ENCODE results near the gene COL16A1. TPM values are rescaled to one million over a fixed set of nuclear protein-coding genes. Genes with fewer than 3 reads are reported as not detected.

The COL16A1 gene
- total and polyA plus RNA-seq, 2 of the 13 experiments (the other 11 are each of a cell fraction or from before 2014, with no cell fraction given), result 4.3 to 12.2 TPM

- FAIRE-seq, result peak; percentile 44
- Histone ChIP-seq H3K27ac (ENCODE audit: extremely low read length, insufficient read depth, low read length) (no peak overlapping the region), H3K4me1 (ENCODE audit: insufficient read depth, low read length) (peaks cover 60% of the 10 kb centered on the region), H3K4me3 (replicated peaks in 1 of 3; ENCODE audit: insufficient read depth in 1 of 3, low read depth in 2 of 3, low read length in 3 of 3) (no peak overlapping the region), H2AFZ (ENCODE audit: low read length) (no peak overlapping the region), H3K9me3 (ENCODE audit: low read length) (no peaks in the 10 kb centered on the region), H3K79me2 (ENCODE audit: insufficient read depth, low read length) (peaks cover 12% of the 10 kb centered on the region), H4K20me1 (ENCODE audit: insufficient read depth, low read length) (no peaks in the 10 kb centered on the region), H3K9ac (ENCODE audit: insufficient read depth, low read depth, low read length) (no peak overlapping the region), H3K4me2 (ENCODE audit: low read depth, low read length) (peak overlapping the region; percentile 20; the same call in 1 of the 2 replicates), H3K27me3 (ENCODE audit: control insufficient read depth in 1 of 2, insufficient read depth in 2 of 2, low read length in 2 of 2) (no peaks in the 10 kb centered on the region; a peak in 1 of 5 replicates), H3K36me3 (replicated peaks in 1 of 2; ENCODE audit: control insufficient read depth in 1 of 2, insufficient read depth in 2 of 2, low read length in 2 of 2) (no peaks in the 10 kb centered on the region)
- no TSS peak for BruUV-seq (replicated peaks)
- intact Hi-C loops (cut with micrococcal nuclease; ENCODE audit: unreplicated experiment) (no loop called here), in situ Hi-C loops (cut with HindIII; ENCODE audit: extremely low pct_ligation_motif_present, low pct_unique_long_range_greater_than_20kb) (no loop called here)
- ATAC-seq, result no peak
- TF ChIP-seq ZNF850 (CRISPR knock-in tag; conservative IDR thresholded peaks at IDR 0.05), result no peak
- TF ChIP-seq NR2C2 (CRISPR knock-in tag; IDR thresholded peaks at IDR 0.05; ENCODE audit: borderline replicate concordance), result 0 out of 2 replicates have a peak, but pooled peaks have one; percentile 16
- no peak for TF ChIP-seq ERF (CRISPR knock-in tag; IDR thresholded peaks at IDR 0.05)
- 0 out of 2 replicates have a peak, but pooled peaks have one; percentile 13 for TF ChIP-seq RAD51 (IDR thresholded peaks at IDR 0.05; ENCODE audit: borderline replicate concordance)
- no peak for TF ChIP-seq MYC (CRISPR knock-in tag; IDR thresholded peaks at IDR 0.05; ENCODE audit: borderline replicate concordance)
- ChIA-PET POLR2A (interaction anchor here (0.7 to 0.8 kb wide), 3 partner anchors 55 to 493 kb away, joined by 3 to 6 read pairs (median 4); partner anchors contain the start of gene COL16A1), CTCF (ENCODE audit: low intra/inter-chr PET ratio, low total read pairs) (no interaction called here)
- peak; percentile 43 for DNase-seq (ENCODE audit: low spot score)
- 17% methylated on average over 2 of the region's 2 CpGs for WGBS (ENCODE audit: low lambda C conversion rate)
Observed at GRCh38 chr1:31648190-31648589, 55.6 kb downstream of the COL16A1 start.

GRCh38 chr1:31647106-31647505, 56.7 kb downstream of the COL16A1 start:
- Histone ChIP-seq H3K36me3 (replicated peaks in 1 of 2; ENCODE audit: control insufficient read depth in 1 of 2, insufficient read depth in 2 of 2, low read length in 2 of 2) (no peaks in the 10 kb centered on the region), H2AFZ (ENCODE audit: low read length) (no peak overlapping the region), H3K4me2 (ENCODE audit: low read depth, low read length) (no peak overlapping the region), H3K79me2 (ENCODE audit: insufficient read depth, low read length) (peaks cover 21% of the 10 kb centered on the region), H4K20me1 (ENCODE audit: insufficient read depth, low read length) (no peaks in the 10 kb centered on the region), H3K9me3 (ENCODE audit: low read length) (no peaks in the 10 kb centered on the region), H3K27me3 (ENCODE audit: control insufficient read depth in 1 of 2, insufficient read depth in 2 of 2, low read length in 2 of 2) (no peaks in the 10 kb centered on the region; a peak in 1 of 5 replicates), H3K4me1 (ENCODE audit: insufficient read depth, low read length) (peaks cover 71% of the 10 kb centered on the region), H3K27ac (ENCODE audit: extremely low read length, insufficient read depth, low read length) (no peak overlapping the region), H3K9ac (ENCODE audit: insufficient read depth, low read depth, low read length) (no peak overlapping the region), H3K4me3 (replicated peaks in 1 of 3; ENCODE audit: insufficient read depth in 1 of 3, low read depth in 2 of 3, low read length in 3 of 3) (no peak overlapping the region)
- ChIA-PET POLR2A (no interaction called here), CTCF (ENCODE audit: low intra/inter-chr PET ratio, low total read pairs) (no interaction called here)
- intact Hi-C loops (cut with micrococcal nuclease; ENCODE audit: unreplicated experiment) (no loop called here), in situ Hi-C loops (cut with HindIII; ENCODE audit: extremely low pct_ligation_motif_present, low pct_unique_long_range_greater_than_20kb) (no loop called here)
- DNase-seq (ENCODE audit: low spot score), result peak; percentile 44
- no TSS peak for BruUV-seq (replicated peaks)
- WGBS (ENCODE audit: low lambda C conversion rate), result 42% methylated on average over 2 of the region's 2 CpGs
- peak; percentile 19 for ATAC-seq
- no peak for FAIRE-seq
- TF ChIP-seq PRDM15 (CRISPR knock-in tag; IDR thresholded peaks at IDR 0.05) (peak; percentile 95), RXRB (CRISPR knock-in tag; IDR thresholded peaks at IDR 0.05; ENCODE audit: borderline replicate concordance) (no peak), MXI1 (IDR thresholded peaks at IDR 0.05; ENCODE audit: borderline replicate concordance, low read depth, low read length) (no peak), SETDB1 (CRISPR knock-in tag; IDR thresholded peaks at IDR 0.05; ENCODE audit: borderline replicate concordance) (no peak), BCL6 (CRISPR knock-in tag; IDR thresholded peaks at IDR 0.05) (peak; percentile 47; the same call in 1 of the 2 replicates), MYPOP (CRISPR knock-in tag; IDR thresholded peaks at IDR 0.05) (no peak), NONO (IDR thresholded peaks at IDR 0.05) (no peak), NONO (CRISPR knock-in tag; conservative IDR thresholded peaks at IDR 0.05) (no peak), ZNF629 (CRISPR knock-in tag; conservative IDR thresholded peaks at IDR 0.05) (no peak), ZSCAN29 (CRISPR knock-in tag; conservative IDR thresholded peaks at IDR 0.05) (no peak), YEATS2 (CRISPR knock-in tag; IDR thresholded peaks at IDR 0.05; ENCODE audit: borderline replicate concordance) (no peak)
